NCI-H460 (cell line): Measurements from ENCODE around the gene VPREB1. TPM values are rescaled to one million over a fixed set of nuclear protein-coding genes. Genes with fewer than 3 reads are reported as not detected.
"Not testable (repeated sequence)": the region's sequence is repeated elsewhere in the genome, so short reads cannot be mapped to it uniquely, and the experiment has no call there.

Experiments used
- DNase-seq: peaks from one replicate; pipeline ENCODE4 v3.0.0-alpha.2; 2016; ENCODE audit warnings: low read depth; ENCODE audit errors: extremely low read depth
- total RNA-seq: library from RNA; depleted of rRNA; stranded (reverse); fragments of >200 nt; shearing (Covaris generic); gene quantifications from 2 replicates; pipeline ENCODE4 v1.2.3, GENCODE V29; 2014

VPREB1 gene
- total RNA-seq, 1 experiment from 2014 or later = not detected

DNA sequence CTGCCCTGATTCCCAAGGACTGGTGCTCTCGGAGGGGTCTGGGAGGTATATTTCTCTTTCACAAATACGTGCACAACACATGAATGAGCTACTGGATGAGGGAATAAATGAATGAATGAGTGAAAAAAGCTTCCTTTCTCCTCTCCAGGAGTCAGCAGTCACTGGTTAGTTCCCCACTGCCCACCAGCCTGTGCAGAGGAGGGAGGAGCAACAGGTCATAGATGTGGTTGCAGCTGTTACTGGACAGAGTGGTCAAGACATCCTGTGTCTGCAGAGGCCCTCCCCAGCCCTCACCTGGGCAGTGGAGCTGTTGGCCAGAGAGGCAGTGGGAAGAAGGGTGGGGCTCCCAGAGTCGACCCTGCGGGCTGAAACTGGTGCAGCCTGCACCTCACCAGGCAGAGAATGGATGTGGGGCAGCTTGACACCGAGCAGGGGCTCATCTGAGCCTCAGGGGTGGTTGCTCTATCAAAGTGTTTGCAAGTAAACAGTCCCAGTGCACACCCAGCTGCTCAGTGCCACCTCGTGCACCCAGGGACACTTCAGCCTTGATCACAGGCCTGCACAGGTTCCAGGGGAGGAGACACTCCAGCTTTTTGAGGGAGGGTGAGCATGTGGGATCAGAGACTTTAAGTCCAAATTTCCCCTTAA is 1.4 kb upstream of the VPREB1 start:
- no peak for DNase-seq

DNA sequence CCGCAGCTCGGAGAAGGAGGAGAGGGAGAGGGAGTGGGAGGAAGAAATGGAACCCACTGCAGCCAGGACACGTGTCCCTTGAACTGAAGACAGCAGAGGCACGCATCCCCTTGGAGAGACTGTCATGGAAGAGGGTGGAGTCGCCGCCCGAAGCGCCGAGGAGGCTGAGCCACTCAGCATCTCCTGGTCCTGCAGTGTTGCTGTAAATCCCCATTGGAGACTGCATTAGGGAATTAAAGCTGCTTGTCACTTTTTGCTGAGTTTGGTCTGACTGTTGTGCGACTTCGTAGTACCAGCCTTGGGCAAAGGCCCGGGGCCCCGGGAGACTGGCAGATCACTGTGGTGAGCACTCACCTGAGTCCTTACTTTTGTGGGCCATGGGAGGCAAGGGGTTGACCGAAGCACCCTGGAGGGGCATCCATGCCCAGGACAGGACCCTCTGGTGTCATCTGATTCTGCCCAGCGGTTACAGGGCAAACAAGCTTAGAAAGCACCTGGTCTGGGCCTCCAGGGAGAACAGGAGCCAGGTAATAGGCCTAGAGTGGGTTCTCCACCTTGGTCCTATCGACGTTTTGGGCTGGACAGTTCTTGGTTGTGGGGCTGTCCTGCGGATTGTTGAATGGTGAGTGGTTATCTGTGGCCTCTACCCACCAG is 797 bp downstream of the VPREB1 start:
- no peak for DNase-seq

DNA sequence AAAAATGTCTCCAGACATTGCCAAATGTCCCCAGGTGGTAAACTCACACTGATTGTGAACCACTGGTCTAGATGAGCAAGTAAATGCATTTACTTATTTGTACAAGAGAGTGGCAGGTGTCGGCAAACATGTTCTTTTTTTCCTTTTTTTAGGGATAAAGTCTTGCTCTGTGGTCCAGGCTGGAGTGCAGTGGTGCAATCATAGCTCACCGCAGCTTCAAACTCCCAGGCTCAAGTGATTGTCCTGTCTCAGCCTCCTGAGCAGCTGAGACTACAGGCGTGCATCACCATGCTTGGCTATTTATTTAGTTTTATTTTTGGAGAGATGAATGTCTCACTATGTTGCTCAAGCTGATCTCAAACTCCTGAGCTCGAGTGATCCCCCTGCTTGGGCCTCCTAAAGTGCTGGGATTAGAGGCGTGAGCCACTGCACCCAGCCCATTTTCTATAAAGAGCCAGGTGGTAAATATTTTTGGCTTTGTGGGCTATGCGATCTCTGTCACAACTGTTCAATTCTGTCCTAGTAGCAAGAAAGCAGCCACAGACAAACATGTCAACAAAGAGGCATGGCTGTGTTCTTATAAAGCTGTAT is 1.4 kb downstream of the VPREB1 start:
- no peak for DNase-seq

DNA sequence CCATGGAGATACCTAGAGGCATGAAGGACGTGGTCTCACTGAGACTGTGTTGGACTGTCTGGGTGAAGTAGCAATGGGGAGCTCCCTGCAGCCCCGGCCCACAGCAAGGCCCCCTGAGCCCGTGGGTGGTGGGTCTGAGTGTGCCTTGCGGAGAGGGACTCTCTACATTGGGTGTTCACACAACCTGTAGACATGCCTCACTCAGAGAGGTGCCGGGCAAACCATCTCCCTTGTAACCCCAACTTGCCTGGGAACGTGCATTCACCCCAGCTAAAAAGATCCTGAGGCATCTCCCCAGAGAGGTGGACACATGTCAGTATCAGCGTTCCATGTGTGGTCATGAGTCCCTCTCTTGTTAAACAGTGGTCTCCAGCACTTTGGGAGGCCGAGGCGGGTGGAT is 2.1 kb downstream of the VPREB1 start:
- no peak for DNase-seq

DNA sequence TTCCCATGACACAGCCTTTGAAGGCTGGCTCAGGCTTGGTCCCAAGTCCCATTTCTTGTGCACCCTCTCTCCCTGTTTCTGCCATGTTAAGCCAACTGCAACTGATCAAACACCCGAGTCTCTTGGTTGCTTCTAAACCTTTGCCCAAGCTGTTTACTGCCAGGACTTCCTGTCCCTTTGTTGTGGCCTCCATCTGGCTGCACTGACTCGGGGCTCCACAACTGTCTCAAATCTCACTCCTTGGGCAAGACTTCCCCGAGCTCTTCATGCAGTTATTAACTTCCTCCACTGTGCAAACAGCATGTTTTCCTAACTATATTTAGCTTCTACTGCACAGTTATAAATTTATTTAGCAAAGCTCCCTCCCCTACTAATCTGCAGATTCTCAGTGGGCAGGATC is 4.3 kb downstream of the VPREB1 start:
- DNase-seq = no peak

- not testable (repeated sequence) for DNase-seq
These were observed 6.1 kb downstream of the VPREB1 start for GRCh38 chr22:22250651-22251050.

- DNase-seq = not testable (repeated sequence)
These were observed 11.5 kb downstream of the VPREB1 start for GRCh38 chr22:22256133-22256532.

GRCh38 chr22:22258597-22259415 is 14.2 kb downstream of the VPREB1 start:
- DNase-seq = not testable (repeated sequence)

DNA sequence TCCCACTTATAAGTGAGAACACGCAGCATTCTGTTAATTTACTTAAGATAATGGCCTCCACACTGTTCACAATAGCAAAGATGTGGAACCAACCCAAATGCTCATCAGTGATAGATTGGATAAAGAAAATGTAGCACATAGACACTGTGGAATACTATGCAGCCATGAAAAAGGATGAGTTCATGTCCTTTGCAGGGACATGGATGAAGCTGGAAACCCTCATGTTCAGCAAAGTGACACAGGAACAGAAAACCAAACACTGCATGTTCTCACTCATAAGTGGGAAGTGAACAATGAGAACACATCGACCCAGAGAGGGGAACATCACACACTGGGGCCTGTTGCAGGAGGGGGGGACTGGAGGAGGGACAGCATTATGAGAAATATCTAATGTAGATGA is 15.6 kb downstream of the VPREB1 start:
- not testable (repeated sequence) for DNase-seq

GRCh38 chr22:22260586-22260985 is 16.0 kb downstream of the VPREB1 start:
- DNase-seq = not testable (repeated sequence)

GRCh38 chr22:22262332-22263074 is 17.9 kb downstream of the VPREB1 start:
- not testable (repeated sequence) for DNase-seq

DNA sequence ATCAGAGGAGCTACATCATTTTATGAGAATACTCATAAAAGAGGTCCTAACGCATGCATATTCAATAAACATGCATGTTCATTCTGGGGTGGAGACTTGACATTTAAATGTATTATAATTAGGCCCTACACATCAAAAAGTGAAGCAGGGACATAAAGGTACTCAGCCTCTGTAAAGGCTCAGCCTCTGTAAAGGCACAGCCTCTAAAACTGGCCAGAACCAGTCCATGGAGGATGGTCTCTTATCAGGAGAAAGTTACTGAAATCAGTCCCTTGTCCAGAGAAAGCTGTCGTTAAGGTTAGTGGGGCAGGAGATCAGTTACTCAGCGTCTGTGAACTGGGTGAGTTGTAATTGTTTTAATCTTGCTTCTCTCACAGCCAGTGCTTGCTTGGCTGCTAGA is 19.2 kb downstream of the VPREB1 start:
- not testable (repeated sequence) for DNase-seq

DNA sequence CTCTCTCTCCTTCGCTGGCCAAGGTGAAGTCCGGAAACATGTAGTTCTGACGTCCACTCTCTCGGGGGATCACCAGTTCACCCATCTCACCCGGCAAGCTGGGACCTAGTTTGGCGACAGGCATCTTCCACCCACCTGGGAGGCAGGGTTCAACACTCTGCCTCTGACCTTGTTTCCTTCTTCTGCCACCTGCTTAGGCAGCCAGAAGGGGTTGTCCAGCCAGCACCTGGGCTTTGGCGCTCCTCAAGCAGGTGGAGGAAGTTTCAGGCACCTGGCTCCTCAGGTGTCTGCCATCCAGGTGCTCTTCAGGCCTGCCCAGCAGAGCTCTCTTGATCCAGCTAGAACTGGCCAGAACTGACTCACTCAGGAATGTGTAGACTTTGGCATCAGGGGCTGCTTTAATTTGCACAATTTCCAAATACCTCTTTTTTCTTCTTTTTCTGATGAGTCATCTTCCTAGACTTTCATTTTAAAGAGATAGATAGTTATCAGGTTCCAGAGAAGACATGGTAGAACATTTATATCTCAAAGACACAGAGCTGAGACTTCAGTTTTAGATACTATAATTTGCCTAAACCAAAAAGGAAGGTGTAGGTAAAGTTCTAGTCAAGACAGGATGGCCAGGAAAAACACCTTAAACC is 25.6 kb downstream of the VPREB1 start:
- not testable (repeated sequence) for DNase-seq

GRCh38 chr22:22277423-22277822 is 32.8 kb downstream of the VPREB1 start:
- DNase-seq = not testable (repeated sequence)

DNA sequence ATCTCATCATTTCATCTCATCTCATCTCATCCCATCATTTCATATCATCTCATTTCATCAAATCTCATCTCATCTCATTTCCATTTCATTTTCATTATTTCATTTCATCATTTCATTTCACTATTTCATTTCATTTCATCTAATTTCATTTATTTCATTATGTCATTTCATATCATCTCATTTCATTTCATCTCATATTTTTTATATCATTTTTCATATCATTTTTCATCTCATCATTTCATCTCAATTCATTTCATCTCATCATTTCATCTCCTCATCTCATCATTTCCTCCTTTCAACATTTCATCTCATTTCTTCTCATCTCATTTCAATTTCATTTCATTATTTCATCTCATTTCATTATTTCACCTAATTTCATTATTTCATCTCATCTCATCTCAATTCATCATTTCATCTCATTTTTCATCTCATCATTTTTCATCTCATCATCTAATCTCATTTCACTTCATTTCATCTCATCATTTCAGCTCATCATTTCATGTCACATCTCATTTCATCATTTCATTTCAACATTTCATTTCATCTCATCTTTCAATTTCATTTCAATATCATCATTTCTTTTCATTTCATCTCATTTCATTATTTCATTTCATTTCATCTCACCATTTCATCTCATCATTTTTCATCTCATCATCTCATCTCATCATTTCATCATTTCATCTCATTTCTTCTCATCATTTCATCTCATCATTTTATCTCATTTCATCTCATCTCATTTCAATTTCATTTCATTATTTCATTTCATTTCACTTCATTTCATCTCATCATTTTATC is 40.6 kb downstream of the VPREB1 start:
- DNase-seq = not testable (repeated sequence)

DNA sequence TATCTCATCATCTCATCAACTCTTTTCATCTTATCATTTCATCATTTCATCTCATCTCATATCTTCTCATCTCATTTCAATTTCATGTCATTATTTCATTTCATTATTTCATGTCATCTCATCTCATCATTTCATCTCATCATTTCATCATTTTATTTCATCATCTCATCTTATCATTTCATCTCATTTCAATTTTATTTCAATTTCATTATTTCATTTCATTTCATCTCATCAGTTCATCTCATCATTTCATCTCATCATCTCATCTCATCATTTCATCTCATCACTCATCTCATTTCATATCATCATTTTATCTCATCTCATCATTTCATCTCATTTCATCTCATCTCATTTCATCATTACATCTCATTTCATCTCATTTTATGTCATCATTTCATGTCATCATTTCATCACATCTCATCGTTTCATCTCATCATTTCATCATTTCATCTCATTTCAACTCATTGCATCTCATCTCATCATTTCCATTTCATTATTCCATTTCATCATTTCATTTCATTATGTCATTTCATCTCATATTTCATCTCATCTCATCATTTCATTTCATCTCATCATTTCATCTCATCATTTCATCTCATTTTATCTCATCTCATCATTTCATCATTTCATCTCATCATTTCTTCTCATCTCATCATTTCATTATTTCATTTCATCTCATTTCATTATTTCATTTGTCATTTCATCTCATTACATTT is 42.0 kb downstream of the VPREB1 start:
- DNase-seq = not testable (repeated sequence)

- not testable (repeated sequence) for DNase-seq
These were observed 42.6 kb downstream of the VPREB1 start for GRCh38 chr22:22287106-22287626.

GRCh38 chr22:22289666-22290065 is 45.1 kb downstream of the VPREB1 start:
- not testable (repeated sequence) for DNase-seq
